GM12801 (cell line): Measurements from ENCODE around the gene MCL1.

Experiments used
- TF ChIP-seq, protein P1 (sequence below): IDR thresholded peaks from one replicate; pipeline ENCODE4 v1.5.1; 2011; ENCODE audit warnings: control low read depth; ENCODE audit not compliant: insufficient read length; ENCODE audit errors: extremely low read depth

The MCL1 gene

DNA sequence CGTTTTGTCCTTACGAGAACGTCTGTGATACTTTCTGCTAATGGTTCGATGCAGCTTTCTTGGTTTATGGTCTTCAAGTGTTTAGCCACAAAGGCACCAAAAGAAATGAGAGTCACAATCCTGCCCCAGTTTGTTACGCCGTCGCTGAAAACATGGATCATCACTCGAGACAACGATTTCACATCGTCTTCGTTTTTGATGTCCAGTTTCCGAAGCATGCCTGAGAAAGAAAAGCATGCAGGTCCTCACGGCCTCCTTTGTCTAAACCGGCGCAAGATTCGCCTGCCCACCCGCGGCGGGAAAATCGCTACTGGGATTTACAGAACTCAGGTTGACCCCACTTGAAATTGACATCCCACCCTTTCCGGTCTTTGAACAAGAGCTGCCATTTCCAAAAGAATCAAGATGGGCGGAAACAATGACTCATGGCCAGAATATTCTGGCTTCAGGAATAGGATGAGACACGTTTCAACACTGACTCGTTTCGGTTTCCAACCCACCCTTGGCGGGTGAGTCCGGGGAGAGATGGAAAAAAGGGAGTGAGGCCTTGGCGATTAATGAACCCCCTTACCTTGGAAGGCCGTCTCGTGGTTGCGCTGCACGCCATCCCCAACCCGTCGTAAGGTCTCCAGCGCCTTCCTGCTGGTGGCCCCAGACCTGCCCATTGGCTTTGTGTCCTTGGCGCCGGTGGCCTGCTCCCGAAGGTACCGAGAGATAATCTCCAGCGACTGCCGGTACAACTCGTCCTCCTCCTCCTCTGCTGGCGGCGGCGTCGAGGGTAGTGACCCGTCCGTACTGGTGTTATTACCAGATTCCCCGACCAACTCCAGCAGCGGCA is 919 bp downstream of the MCL1 start:
- TF ChIP-seq, protein P1, sequence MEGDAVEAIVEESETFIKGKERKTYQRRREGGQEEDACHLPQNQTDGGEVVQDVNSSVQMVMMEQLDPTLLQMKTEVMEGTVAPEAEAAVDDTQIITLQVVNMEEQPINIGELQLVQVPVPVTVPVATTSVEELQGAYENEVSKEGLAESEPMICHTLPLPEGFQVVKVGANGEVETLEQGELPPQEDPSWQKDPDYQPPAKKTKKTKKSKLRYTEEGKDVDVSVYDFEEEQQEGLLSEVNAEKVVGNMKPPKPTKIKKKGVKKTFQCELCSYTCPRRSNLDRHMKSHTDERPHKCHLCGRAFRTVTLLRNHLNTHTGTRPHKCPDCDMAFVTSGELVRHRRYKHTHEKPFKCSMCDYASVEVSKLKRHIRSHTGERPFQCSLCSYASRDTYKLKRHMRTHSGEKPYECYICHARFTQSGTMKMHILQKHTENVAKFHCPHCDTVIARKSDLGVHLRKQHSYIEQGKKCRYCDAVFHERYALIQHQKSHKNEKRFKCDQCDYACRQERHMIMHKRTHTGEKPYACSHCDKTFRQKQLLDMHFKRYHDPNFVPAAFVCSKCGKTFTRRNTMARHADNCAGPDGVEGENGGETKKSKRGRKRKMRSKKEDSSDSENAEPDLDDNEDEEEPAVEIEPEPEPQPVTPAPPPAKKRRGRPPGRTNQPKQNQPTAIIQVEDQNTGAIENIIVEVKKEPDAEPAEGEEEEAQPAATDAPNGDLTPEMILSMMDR: no peak

DNA sequence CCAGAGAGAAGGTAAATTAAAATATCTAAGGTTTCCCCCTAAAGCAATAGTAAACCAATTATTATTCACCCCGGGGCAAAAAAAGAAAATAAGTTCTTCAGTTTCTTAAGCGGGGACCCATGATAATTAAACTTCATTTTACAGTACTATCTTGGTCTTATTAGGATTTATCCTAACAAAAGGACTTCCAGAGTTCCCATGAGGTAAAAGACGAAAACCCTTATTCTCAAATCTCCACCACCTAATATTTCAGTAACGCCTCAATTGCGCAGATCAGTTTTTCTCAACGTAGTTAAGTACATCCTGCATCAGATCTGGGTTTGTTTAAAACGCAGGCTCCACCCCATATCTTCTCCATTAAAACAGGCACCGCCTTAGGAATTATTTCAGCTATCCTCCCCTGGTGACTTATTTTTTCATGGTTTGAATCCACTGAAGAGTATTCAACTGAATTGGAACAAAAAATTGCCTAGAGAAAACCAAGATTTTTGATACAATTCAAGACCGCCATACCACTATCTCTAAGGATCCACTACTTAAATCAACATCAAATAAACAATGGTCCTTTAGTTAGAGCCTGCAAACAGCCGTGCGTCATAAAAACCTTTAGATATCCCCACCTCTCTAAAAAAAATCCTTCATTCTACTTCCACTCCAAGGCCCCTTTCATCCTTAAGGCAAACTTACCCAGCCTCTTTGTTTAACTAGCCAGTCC is 1.7 kb downstream of the MCL1 start:
- TF ChIP-seq, protein P1: no peak

DNA sequence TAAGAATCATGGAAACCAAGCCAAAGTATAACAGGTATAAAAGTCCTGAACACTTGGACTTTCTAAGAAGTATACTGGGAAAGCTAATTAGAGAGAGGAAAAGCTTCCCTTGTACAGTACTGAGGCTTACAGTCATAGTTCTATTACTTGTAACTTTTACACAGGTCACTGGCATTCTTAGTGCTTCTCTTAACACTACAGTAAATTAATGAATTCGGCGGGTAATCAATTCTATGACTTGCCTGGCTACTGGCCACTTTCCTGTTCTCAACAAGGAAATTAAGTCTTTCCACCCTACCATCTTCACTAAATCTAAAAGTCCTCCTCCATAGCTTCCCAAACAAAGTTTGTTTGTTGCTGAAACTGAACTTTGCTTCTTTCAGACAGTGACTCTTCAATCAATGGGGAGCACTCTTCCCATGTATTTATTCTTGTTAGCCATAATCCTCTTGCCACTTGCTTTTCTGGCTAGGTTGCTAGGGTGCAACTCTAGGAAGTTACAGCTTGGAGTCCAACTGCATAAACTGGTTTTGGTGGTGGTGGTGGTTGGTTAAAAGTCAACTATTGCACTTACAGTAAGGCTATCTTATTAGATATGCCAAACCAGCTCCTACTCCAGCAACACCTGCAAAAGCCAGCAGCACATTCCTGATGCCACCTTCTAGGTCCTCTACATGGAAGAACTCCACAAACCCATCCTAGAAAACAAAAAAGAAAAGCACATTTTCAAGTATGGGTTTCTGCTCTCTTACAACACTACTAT is 2.4 kb downstream of the MCL1 start:
- TF ChIP-seq, protein P1: no peak

DNA sequence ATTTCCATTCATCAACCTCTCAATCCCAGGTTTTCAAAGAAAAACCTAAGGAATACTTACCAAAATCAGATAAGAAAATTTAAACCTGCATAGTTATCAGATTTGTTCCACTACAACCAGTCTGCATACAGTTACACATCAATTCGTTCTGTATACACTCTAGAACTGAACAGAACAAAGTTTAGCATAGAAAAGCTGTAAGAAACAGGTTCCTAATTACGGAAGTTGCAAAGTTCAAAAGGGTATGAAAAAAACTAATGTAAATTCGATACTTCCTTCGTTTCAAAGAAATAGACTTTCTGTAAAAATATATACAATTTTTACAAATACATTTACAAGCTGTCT is 3.1 kb downstream of the MCL1 start:
- TF ChIP-seq, protein P1: no peak

DNA sequence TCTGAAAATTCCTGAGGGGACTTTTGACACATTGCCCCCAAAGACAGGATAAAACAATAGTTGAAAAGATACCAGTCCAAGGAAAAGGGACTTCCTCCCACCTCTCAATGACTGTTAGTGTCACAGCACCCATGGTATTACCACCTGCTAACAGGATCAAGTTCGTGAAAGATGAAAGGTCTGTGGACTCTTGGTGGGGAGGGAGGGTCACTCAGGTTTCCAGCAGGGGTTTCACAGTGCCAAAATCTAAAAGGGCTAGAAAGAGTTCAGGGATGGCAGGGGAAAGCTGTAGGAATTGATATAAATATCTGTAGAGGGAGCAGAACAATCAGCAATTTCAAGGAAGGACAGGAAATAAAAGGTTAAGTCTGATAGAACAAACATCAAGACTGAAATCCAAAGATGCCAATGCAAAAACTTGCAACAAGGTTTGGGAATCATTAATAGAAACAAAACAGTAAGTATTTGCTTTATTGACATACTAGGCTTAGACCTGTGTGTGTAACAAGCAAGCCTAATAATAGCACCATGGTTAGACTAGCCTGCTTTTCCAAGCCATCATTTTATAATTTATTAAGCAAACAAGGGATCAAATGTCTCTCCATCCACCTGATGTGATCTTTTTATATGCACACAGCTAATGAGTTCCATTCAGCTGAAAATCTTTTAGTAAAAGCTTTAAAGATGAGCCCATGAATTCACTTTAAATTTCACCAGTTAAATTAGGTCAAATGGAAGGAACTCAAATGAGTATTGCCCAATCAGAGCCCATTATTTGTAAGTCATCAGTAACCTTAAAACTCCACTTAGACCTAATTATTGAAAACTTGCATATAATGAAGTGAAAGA is 3.7 kb downstream of the MCL1 start:
- TF ChIP-seq, protein P1: no peak

DNA sequence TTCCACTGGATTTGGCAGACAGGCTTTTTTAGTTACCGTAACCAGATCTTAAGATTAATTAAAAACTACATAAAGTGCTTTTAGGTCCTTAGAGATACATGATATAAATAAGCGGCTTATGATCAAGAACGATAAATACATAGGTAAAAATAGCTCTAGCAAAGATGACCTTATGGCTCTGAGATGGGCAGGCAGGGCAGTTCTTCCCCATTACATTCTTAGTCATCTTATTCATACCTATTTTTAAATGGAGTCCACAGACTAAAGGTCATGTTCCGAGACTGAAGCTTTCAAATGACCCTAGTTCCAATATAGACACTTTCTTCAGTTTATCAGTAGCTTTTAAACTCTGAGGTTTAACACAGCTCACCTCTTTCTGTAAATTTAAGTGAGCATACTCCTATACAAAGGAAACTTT is 4.3 kb downstream of the MCL1 start:
- TF ChIP-seq, protein P1: no peak
